ENCODE data around the gene BTG4. TPM values are rescaled to one million over a fixed set of nuclear protein-coding genes. Genes with fewer than 3 reads are reported as not detected.

BTG4 gene
- total and polyA plus RNA-seq, 2 experiments from 2014 or later = 0.21 to 0.31 TPM

DNA sequence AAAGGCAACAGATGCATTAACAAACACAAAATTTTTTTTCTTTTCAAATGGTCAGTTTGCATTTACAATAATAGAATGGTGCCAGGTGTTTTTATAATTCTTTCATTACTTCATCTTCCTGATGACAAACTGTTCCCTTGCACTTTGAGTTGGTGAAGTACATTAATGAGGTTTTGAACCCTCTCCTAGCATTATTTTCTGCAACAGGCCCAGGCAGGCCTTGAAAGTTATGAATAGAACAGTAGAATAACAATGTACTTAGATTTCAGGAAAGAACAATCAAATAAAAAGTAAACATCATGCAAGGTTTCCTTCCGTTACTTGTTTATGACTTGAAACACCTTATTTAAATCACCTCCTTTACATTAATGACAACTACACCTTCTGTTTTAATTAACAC is 9.6 kb downstream of the BTG4 start:
- Mint-ChIP-seq H3K36me3 (ENCODE audit: low read depth) (no peaks in the 10 kb centered on the region), H3K27me3 (ENCODE audit: insufficient read depth, low read depth, poor library complexity) (peaks cover 2% of the 10 kb centered on the region), H3K4me3 (no peak overlapping the region), H3K9me3 (no peaks in the 10 kb centered on the region), H3K27ac (no peak overlapping the region), H3K4me1 (peaks cover 7% of the 10 kb centered on the region; the same call in 2 of the 3 replicates)
- no peaks in the 10 kb centered on the region for H4K20me1 ChIP-seq (replicated peaks; ENCODE audit: insufficient read depth)
- H2AFZ ChIP-seq = no peak overlapping the region
- H3K27me3 ChIP-seq (ENCODE audit: insufficient read depth) = no peaks in the 10 kb centered on the region
- ATAC-seq = no peak
- H3K4me2 ChIP-seq = no peak overlapping the region
- no peak overlapping the region for H3K27ac ChIP-seq (ENCODE audit: low read depth)
- H3F3A ChIP-seq (replicated peaks; ENCODE audit: low read depth) = no peaks in the 10 kb centered on the region
- DNase-seq (ENCODE audit: low spot score) = no peak
- TF ChIP-seq, protein P1, sequence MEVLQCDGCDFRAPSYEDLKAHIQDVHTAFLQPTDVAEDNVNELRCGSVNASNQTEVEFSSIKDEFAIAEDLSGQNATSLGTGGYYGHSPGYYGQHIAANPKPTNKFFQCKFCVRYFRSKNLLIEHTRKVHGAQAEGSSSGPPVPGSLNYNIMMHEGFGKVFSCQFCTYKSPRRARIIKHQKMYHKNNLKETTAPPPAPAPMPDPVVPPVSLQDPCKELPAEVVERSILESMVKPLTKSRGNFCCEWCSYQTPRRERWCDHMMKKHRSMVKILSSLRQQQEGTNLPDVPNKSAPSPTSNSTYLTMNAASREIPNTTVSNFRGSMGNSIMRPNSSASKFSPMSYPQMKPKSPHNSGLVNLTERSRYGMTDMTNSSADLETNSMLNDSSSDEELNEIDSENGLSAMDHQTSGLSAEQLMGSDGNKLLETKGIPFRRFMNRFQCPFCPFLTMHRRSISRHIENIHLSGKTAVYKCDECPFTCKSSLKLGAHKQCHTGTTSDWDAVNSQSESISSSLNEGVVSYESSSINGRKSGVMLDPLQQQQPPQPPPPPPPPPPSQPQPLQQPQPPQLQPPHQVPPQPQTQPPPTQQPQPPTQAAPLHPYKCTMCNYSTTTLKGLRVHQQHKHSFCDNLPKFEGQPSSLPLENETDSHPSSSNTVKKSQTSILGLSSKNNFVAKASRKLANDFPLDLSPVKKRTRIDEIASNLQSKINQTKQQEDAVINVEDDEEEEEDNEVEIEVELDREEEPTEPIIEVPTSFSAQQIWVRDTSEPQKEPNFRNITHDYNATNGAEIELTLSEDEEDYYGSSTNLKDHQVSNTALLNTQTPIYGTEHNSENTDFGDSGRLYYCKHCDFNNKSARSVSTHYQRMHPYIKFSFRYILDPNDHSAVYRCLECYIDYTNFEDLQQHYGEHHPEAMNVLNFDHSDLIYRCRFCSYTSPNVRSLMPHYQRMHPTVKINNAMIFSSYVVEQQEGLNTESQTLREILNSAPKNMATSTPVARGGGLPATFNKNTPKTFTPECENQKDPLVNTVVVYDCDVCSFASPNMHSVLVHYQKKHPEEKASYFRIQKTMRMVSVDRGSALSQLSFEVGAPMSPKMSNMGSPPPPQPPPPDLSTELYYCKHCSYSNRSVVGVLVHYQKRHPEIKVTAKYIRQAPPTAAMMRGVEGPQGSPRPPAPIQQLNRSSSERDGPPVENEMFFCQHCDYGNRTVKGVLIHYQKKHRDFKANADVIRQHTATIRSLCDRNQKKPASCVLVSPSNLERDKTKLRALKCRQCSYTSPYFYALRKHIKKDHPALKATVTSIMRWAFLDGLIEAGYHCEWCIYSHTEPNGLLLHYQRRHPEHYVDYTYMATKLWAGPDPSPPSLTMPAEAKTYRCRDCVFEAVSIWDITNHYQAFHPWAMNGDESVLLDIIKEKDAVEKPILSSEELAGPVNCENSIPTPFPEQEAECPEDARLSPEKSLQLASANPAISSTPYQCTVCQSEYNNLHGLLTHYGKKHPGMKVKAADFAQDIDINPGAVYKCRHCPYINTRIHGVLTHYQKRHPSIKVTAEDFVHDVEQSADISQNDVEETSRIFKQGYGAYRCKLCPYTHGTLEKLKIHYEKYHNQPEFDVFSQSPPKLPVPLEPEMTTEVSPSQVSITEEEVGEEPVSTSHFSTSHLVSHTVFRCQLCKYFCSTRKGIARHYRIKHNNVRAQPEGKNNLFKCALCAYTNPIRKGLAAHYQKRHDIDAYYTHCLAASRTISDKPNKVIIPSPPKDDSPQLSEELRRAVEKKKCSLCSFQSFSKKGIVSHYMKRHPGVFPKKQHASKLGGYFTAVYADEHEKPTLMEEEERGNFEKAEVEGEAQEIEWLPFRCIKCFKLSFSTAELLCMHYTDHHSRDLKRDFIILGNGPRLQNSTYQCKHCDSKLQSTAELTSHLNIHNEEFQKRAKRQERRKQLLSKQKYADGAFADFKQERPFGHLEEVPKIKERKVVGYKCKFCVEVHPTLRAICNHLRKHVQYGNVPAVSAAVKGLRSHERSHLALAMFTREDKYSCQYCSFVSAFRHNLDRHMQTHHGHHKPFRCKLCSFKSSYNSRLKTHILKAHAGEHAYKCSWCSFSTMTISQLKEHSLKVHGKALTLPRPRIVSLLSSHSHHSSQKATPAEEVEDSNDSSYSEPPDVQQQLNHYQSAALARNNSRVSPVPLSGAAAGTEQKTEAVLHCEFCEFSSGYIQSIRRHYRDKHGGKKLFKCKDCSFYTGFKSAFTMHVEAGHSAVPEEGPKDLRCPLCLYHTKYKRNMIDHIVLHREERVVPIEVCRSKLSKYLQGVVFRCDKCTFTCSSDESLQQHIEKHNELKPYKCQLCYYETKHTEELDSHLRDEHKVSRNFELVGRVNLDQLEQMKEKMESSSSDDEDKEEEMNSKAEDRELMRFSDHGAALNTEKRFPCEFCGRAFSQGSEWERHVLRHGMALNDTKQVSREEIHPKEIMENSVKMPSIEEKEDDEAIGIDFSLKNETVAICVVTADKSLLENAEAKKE (CRISPR knock-in tag; IDR thresholded peaks at IDR 0.05) = no peak
- no peak for TF ChIP-seq JUNB (IDR thresholded peaks at IDR 0.05; ENCODE audit: unreplicated experiment)
- TF ChIP-seq, protein P2, sequence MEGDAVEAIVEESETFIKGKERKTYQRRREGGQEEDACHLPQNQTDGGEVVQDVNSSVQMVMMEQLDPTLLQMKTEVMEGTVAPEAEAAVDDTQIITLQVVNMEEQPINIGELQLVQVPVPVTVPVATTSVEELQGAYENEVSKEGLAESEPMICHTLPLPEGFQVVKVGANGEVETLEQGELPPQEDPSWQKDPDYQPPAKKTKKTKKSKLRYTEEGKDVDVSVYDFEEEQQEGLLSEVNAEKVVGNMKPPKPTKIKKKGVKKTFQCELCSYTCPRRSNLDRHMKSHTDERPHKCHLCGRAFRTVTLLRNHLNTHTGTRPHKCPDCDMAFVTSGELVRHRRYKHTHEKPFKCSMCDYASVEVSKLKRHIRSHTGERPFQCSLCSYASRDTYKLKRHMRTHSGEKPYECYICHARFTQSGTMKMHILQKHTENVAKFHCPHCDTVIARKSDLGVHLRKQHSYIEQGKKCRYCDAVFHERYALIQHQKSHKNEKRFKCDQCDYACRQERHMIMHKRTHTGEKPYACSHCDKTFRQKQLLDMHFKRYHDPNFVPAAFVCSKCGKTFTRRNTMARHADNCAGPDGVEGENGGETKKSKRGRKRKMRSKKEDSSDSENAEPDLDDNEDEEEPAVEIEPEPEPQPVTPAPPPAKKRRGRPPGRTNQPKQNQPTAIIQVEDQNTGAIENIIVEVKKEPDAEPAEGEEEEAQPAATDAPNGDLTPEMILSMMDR (conservative IDR thresholded peaks at IDR 0.05; ENCODE audit: low read depth in 2 of 2) = no peak
- no peak for TF ChIP-seq POLR2AphosphoS5 (IDR thresholded peaks at IDR 0.05; ENCODE audit: low read depth)
- TF ChIP-seq NANOG (IDR thresholded peaks at IDR 0.05; ENCODE audit: borderline replicate concordance) = no peak
- no peak for TF ChIP-seq ZNF331 (CRISPR knock-in tag; IDR thresholded peaks at IDR 0.05; ENCODE audit: low read depth)
- TF ChIP-seq EZH2phosphoT487 (IDR thresholded peaks at IDR 0.05; ENCODE audit: unreplicated experiment) = no peak
- TF ChIP-seq, protein P3, sequence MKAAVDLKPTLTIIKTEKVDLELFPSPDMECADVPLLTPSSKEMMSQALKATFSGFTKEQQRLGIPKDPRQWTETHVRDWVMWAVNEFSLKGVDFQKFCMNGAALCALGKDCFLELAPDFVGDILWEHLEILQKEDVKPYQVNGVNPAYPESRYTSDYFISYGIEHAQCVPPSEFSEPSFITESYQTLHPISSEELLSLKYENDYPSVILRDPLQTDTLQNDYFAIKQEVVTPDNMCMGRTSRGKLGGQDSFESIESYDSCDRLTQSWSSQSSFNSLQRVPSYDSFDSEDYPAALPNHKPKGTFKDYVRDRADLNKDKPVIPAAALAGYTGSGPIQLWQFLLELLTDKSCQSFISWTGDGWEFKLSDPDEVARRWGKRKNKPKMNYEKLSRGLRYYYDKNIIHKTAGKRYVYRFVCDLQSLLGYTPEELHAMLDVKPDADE (IDR thresholded peaks at IDR 0.05) = no peak
- TF ChIP-seq CREB1 (CRISPR knock-in tag; IDR thresholded peaks at IDR 0.05; ENCODE audit: low read depth) = no peak
- no peak for TF ChIP-seq EZH2 (IDR thresholded peaks at IDR 0.05; ENCODE audit: low read depth, unreplicated experiment)
- no peaks in the 10 kb centered on the region for H3K79me2 ChIP-seq (replicated peaks; ENCODE audit: insufficient read depth)
- H3K36me3 ChIP-seq (ENCODE audit: insufficient read depth) = no peaks in the 10 kb centered on the region
- no peaks in the 10 kb centered on the region for H3K9me2 ChIP-seq (ENCODE audit: insufficient read depth)
- H3K4me3 ChIP-seq = no peak overlapping the region
- H3K4me1 ChIP-seq (ENCODE audit: insufficient read depth) = no peaks in the 10 kb centered on the region

All from GM23338 (cell line).